DOHH2 (cell line): ENCODE results near the gene SPAST.

Experiments
- EZH2phosphoT487 ChIP-seq: fragments of 200-600 bp; sonication (generic); IDR thresholded peaks from 2 replicates; pipeline ENCODE4 v1.6.1; 2017; ENCODE audit warnings: borderline replicate concordance, mild to moderate bottlenecking, antibody characterized with exemption, low read length, moderate library complexity, mixed read lengths
- TF ChIP-seq, protein P1 (sequence below): fragments of 200-600 bp; sonication (generic); IDR thresholded peaks from one replicate; pipeline ENCODE4 v1.5.1; 2014; ENCODE audit warnings: antibody characterized with exemption, mild to moderate bottlenecking, low read depth, low read length; ENCODE audit not compliant: poor library complexity, severe bottlenecking

DNA sequence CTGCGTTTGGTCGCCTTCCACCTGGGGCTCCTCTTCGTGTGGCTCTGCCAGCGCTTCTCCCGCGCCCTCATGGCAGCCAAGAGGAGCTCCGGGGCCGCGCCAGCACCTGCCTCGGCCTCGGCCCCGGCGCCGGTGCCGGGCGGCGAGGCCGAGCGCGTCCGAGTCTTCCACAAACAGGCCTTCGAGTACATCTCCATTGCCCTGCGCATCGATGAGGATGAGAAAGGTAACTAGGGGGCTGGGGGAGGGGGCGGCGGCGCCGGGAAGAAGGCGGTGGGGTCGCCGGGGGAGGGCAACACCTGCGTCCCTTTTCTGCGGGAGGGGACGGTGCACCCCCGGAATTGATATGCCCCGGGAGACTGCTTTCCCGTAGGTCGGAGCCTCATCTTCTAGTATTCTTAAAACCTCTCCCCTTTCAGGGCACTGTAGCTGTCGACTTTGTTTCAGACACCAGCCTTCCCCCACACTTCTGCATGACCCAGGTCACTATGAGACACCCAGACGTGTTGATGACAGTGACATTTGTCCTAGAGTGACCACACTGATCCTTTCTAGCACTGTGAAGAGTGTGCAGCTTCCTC, 755 bp downstream of the SPAST start:
- TF ChIP-seq, protein P1, sequence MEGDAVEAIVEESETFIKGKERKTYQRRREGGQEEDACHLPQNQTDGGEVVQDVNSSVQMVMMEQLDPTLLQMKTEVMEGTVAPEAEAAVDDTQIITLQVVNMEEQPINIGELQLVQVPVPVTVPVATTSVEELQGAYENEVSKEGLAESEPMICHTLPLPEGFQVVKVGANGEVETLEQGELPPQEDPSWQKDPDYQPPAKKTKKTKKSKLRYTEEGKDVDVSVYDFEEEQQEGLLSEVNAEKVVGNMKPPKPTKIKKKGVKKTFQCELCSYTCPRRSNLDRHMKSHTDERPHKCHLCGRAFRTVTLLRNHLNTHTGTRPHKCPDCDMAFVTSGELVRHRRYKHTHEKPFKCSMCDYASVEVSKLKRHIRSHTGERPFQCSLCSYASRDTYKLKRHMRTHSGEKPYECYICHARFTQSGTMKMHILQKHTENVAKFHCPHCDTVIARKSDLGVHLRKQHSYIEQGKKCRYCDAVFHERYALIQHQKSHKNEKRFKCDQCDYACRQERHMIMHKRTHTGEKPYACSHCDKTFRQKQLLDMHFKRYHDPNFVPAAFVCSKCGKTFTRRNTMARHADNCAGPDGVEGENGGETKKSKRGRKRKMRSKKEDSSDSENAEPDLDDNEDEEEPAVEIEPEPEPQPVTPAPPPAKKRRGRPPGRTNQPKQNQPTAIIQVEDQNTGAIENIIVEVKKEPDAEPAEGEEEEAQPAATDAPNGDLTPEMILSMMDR = no peak
- no peak for TF ChIP-seq EZH2phosphoT487
